Measurements from ENCODE around the gene LIX1.

- TF ChIP-seq HOXA7 (CRISPR knock-in tag; IDR thresholded peaks at IDR 0.05; ENCODE audit: borderline replicate concordance) (no peak), ZNF560 (tag by site-specific recombination; IDR thresholded peaks at IDR 0.05; ENCODE audit: borderline replicate concordance) (no peak), ZNF121 (tag by site-specific recombination; IDR thresholded peaks at IDR 0.05) (no peak), TCF7L2 (IDR thresholded peaks at IDR 0.05; ENCODE audit: borderline replicate concordance, low read depth, low read length) (no peak)
- TF ChIP-seq, protein P1, sequence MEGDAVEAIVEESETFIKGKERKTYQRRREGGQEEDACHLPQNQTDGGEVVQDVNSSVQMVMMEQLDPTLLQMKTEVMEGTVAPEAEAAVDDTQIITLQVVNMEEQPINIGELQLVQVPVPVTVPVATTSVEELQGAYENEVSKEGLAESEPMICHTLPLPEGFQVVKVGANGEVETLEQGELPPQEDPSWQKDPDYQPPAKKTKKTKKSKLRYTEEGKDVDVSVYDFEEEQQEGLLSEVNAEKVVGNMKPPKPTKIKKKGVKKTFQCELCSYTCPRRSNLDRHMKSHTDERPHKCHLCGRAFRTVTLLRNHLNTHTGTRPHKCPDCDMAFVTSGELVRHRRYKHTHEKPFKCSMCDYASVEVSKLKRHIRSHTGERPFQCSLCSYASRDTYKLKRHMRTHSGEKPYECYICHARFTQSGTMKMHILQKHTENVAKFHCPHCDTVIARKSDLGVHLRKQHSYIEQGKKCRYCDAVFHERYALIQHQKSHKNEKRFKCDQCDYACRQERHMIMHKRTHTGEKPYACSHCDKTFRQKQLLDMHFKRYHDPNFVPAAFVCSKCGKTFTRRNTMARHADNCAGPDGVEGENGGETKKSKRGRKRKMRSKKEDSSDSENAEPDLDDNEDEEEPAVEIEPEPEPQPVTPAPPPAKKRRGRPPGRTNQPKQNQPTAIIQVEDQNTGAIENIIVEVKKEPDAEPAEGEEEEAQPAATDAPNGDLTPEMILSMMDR (tag by site-specific recombination; IDR thresholded peaks at IDR 0.05) = no peak
Observed at GRCh38 chr5:97163360-97163764, 21.0 kb upstream of the LIX1 start.
